IPS-20b (cell line): ENCODE results near the gene SLC10A7.

Source experiments
- H3K27ac ChIP-seq: one replicate; pipeline ENCODE4 v1.5.1; 2013; ENCODE audit warnings: low read length
- H3K27me3 ChIP-seq: 2 replicates; pipeline ENCODE4 v1.6.1; 2013; ENCODE audit warnings: mild to moderate bottlenecking, low read length, inconsistent platforms; ENCODE audit not compliant: insufficient read depth
- H3K36me3 ChIP-seq: 2 replicates; pipeline ENCODE4 v1.6.1; 2013; ENCODE audit warnings: low read depth, mild to moderate bottlenecking, inconsistent platforms, low read length, moderate library complexity; ENCODE audit not compliant: insufficient read depth
- H3K4me1 ChIP-seq: 2 replicates; pipeline ENCODE4 v1.6.1; 2013; ENCODE audit warnings: mild to moderate bottlenecking, control low read depth, inconsistent platforms, low read length, moderate library complexity; ENCODE audit not compliant: insufficient read depth
- H3K4me3 ChIP-seq: 2 replicates; pipeline ENCODE4 v1.5.1; 2013; ENCODE audit warnings: mild to moderate bottlenecking, low read length, inconsistent platforms
- H3K9ac ChIP-seq: 2 replicates; pipeline ENCODE4 v1.6.1; 2013; ENCODE audit warnings: low read depth, mild to moderate bottlenecking, inconsistent platforms, low read length, moderate library complexity
- H3K9me3 ChIP-seq: 2 replicates; pipeline ENCODE4 v1.6.1; 2013; ENCODE audit warnings: mild to moderate bottlenecking, low read depth, low read length, inconsistent platforms; ENCODE audit not compliant: insufficient read depth

SLC10A7 gene

GRCh38 chr4:146436423-146437162 is 85.1 kb downstream of the SLC10A7 start:
- H3K4me3 ChIP-seq, result no peak overlapping the region
- H3K4me1 ChIP-seq, result peaks cover 4% of the 10 kb centered on the region; the same call in 1 of the 2 replicates
- H3K9ac ChIP-seq, result no peak overlapping the region
- no peaks in the 10 kb centered on the region for H3K27me3 ChIP-seq
- H3K9me3 ChIP-seq, result no peaks in the 10 kb centered on the region
- no peaks in the 10 kb centered on the region for H3K36me3 ChIP-seq
- no peak overlapping the region for H3K27ac ChIP-seq

- Histone ChIP-seq H3K9me3 (no peaks in the 10 kb centered on the region), H3K9ac (no peak overlapping the region), H3K27ac (no peak overlapping the region), H3K36me3 (no peaks in the 10 kb centered on the region), H3K27me3 (no peaks in the 10 kb centered on the region), H3K4me1 (peaks cover 4% of the 10 kb centered on the region; the same call in 1 of the 2 replicates), H3K4me3 (no peak overlapping the region)
These were observed 85.8 kb downstream of the SLC10A7 start for GRCh38 chr4:146435962-146436361.

- H3K36me3 ChIP-seq, result no peaks in the 10 kb centered on the region
- H3K4me3 ChIP-seq, result no peak overlapping the region
- no peak overlapping the region for H3K27ac ChIP-seq
- no peak overlapping the region for H3K9ac ChIP-seq
- H3K4me1 ChIP-seq, result no peaks in the 10 kb centered on the region
- H3K9me3 ChIP-seq, result no peaks in the 10 kb centered on the region
- H3K27me3 ChIP-seq, result no peaks in the 10 kb centered on the region
These were observed 89.7 kb downstream of the SLC10A7 start for GRCh38 chr4:146432065-146432464.

- Histone ChIP-seq H3K4me3 (no peak overlapping the region), H3K9ac (no peak overlapping the region), H3K9me3 (no peaks in the 10 kb centered on the region), H3K27ac (no peak overlapping the region), H3K4me1 (no peaks in the 10 kb centered on the region), H3K36me3 (no peaks in the 10 kb centered on the region), H3K27me3 (no peaks in the 10 kb centered on the region)
These were observed 93.4 kb downstream of the SLC10A7 start for GRCh38 chr4:146428298-146428697.

- no peak overlapping the region for H3K4me3 ChIP-seq
- H3K9ac ChIP-seq, result no peak overlapping the region
- H3K9me3 ChIP-seq, result no peaks in the 10 kb centered on the region
- H3K4me1 ChIP-seq, result no peaks in the 10 kb centered on the region
- H3K27ac ChIP-seq, result no peak overlapping the region
- H3K36me3 ChIP-seq, result no peaks in the 10 kb centered on the region
- H3K27me3 ChIP-seq, result no peaks in the 10 kb centered on the region
These were observed 103.9 kb downstream of the SLC10A7 start for GRCh38 chr4:146417822-146418221.

- H3K27ac ChIP-seq, result no peak overlapping the region
- H3K9ac ChIP-seq, result no peak overlapping the region
- no peak overlapping the region for H3K4me3 ChIP-seq
- no peaks in the 10 kb centered on the region for H3K27me3 ChIP-seq
- H3K9me3 ChIP-seq, result no peaks in the 10 kb centered on the region
- H3K4me1 ChIP-seq, result peaks cover 8% of the 10 kb centered on the region; the same call in 1 of the 2 replicates
- no peaks in the 10 kb centered on the region for H3K36me3 ChIP-seq
These were observed 105.9 kb downstream of the SLC10A7 start for GRCh38 chr4:146415829-146416228.

GRCh38 chr4:146407669-146408084 is 114.1 kb downstream of the SLC10A7 start:
- Histone ChIP-seq H3K9me3 (no peaks in the 10 kb centered on the region), H3K4me1 (peaks cover 8% of the 10 kb centered on the region; the same call in 1 of the 2 replicates), H3K9ac (no peak overlapping the region), H3K27ac (no peak overlapping the region), H3K4me3 (no peak overlapping the region), H3K36me3 (no peaks in the 10 kb centered on the region), H3K27me3 (no peaks in the 10 kb centered on the region)

- H3K4me3 ChIP-seq, result no peak overlapping the region
- H3K36me3 ChIP-seq, result no peaks in the 10 kb centered on the region
- H3K4me1 ChIP-seq, result peaks cover 6% of the 10 kb centered on the region; the same call in 1 of the 2 replicates
- no peak overlapping the region for H3K27ac ChIP-seq
- H3K9me3 ChIP-seq, result no peaks in the 10 kb centered on the region
- no peak overlapping the region for H3K9ac ChIP-seq
- H3K27me3 ChIP-seq, result no peaks in the 10 kb centered on the region
These were observed 114.5 kb downstream of the SLC10A7 start for GRCh38 chr4:146407257-146407656.

GRCh38 chr4:146401274-146401673 is 120.5 kb downstream of the SLC10A7 start:
- Histone ChIP-seq H3K27me3 (no peaks in the 10 kb centered on the region), H3K27ac (no peak overlapping the region), H3K9ac (no peak overlapping the region), H3K4me3 (no peak overlapping the region), H3K36me3 (no peaks in the 10 kb centered on the region), H3K4me1 (no peaks in the 10 kb centered on the region), H3K9me3 (no peaks in the 10 kb centered on the region)

GRCh38 chr4:146398896-146399445 is 122.8 kb downstream of the SLC10A7 start:
- no peaks in the 10 kb centered on the region for H3K36me3 ChIP-seq
- H3K9me3 ChIP-seq, result no peaks in the 10 kb centered on the region
- no peak overlapping the region for H3K27ac ChIP-seq
- H3K27me3 ChIP-seq, result no peaks in the 10 kb centered on the region
- no peak overlapping the region for H3K4me3 ChIP-seq
- H3K9ac ChIP-seq, result no peak overlapping the region
- H3K4me1 ChIP-seq, result no peaks in the 10 kb centered on the region

- Histone ChIP-seq H3K27me3 (no peaks in the 10 kb centered on the region), H3K36me3 (no peaks in the 10 kb centered on the region), H3K9ac (no peak overlapping the region), H3K4me3 (no peak overlapping the region), H3K9me3 (no peaks in the 10 kb centered on the region), H3K27ac (no peak overlapping the region), H3K4me1 (no peaks in the 10 kb centered on the region)
These were observed 123.3 kb downstream of the SLC10A7 start for GRCh38 chr4:146398404-146398803.

- no peaks in the 10 kb centered on the region for H3K36me3 ChIP-seq
- no peaks in the 10 kb centered on the region for H3K9me3 ChIP-seq
- H3K9ac ChIP-seq, result no peak overlapping the region
- H3K4me1 ChIP-seq, result no peaks in the 10 kb centered on the region
- no peaks in the 10 kb centered on the region for H3K27me3 ChIP-seq
- no peak overlapping the region for H3K27ac ChIP-seq
- no peak overlapping the region for H3K4me3 ChIP-seq
These were observed 132.2 kb downstream of the SLC10A7 start for GRCh38 chr4:146389561-146389960.
